ENCODE measurements around the gene SLC35F6.

DNA sequence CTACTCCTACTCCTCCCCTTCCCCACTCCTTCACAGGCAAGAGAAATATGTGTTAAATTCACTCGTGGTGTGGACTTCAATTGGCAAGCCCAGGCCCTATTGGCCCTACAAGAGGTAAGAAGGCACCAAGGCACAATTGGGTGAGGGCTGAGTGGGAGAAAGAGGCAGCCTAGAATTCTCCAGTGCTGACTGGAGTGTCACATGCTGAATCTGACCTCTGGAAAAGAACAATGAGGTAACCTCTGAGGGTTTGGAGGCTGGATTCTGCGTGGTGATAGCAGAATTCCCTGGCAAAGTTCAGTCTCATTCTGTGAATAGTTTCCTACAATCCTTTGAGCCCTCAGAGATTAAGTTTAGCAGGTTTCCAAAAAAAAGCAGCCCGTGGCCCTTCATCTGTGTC is 28.6 kb downstream of the SLC35F6 start:
- no peak for TF ChIP-seq POLR2AphosphoS5 (IDR thresholded peaks at IDR 0.05)
- TF ChIP-seq, protein P1, sequence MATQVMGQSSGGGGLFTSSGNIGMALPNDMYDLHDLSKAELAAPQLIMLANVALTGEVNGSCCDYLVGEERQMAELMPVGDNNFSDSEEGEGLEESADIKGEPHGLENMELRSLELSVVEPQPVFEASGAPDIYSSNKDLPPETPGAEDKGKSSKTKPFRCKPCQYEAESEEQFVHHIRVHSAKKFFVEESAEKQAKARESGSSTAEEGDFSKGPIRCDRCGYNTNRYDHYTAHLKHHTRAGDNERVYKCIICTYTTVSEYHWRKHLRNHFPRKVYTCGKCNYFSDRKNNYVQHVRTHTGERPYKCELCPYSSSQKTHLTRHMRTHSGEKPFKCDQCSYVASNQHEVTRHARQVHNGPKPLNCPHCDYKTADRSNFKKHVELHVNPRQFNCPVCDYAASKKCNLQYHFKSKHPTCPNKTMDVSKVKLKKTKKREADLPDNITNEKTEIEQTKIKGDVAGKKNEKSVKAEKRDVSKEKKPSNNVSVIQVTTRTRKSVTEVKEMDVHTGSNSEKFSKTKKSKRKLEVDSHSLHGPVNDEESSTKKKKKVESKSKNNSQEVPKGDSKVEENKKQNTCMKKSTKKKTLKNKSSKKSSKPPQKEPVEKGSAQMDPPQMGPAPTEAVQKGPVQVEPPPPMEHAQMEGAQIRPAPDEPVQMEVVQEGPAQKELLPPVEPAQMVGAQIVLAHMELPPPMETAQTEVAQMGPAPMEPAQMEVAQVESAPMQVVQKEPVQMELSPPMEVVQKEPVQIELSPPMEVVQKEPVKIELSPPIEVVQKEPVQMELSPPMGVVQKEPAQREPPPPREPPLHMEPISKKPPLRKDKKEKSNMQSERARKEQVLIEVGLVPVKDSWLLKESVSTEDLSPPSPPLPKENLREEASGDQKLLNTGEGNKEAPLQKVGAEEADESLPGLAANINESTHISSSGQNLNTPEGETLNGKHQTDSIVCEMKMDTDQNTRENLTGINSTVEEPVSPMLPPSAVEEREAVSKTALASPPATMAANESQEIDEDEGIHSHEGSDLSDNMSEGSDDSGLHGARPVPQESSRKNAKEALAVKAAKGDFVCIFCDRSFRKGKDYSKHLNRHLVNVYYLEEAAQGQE (IDR thresholded peaks at IDR 0.05; ENCODE audit: borderline replicate concordance): no peak
- TF ChIP-seq, protein P2, sequence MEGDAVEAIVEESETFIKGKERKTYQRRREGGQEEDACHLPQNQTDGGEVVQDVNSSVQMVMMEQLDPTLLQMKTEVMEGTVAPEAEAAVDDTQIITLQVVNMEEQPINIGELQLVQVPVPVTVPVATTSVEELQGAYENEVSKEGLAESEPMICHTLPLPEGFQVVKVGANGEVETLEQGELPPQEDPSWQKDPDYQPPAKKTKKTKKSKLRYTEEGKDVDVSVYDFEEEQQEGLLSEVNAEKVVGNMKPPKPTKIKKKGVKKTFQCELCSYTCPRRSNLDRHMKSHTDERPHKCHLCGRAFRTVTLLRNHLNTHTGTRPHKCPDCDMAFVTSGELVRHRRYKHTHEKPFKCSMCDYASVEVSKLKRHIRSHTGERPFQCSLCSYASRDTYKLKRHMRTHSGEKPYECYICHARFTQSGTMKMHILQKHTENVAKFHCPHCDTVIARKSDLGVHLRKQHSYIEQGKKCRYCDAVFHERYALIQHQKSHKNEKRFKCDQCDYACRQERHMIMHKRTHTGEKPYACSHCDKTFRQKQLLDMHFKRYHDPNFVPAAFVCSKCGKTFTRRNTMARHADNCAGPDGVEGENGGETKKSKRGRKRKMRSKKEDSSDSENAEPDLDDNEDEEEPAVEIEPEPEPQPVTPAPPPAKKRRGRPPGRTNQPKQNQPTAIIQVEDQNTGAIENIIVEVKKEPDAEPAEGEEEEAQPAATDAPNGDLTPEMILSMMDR (IDR thresholded peaks at IDR 0.05; ENCODE audit: poor library complexity, severe bottlenecking): no peak
